PC-9 (cell line): Measurements from ENCODE around the gene C1orf74.

ENCODE experiments used
- CTCF ChIP-seq: fragments of 200-600 bp; sonication (generic); conservative IDR thresholded peaks from 2 replicates; pipeline ENCODE4 v1.6.1; 2017; ENCODE audit warnings: mixed run types, antibody characterized with exemption, mild to moderate bottlenecking, moderate library complexity
- EZH2 ChIP-seq: fragments of 200-600 bp; sonication (generic); IDR thresholded peaks from 2 replicates; pipeline ENCODE4 v1.8.0; 2017; ENCODE audit warnings: antibody characterized with exemption, low read depth

- TF ChIP-seq CTCF (no peak), EZH2 (no peak)
Observed at GRCh38 chr1:209755256-209755655, 29.1 kb downstream of the C1orf74 start.
